IMR-90 (cell line): ENCODE results near the gene GALNT16.

Experiments used
- BHLHE40 ChIP-seq: fragments of 150-350 bp; IDR thresholded peaks from 2 replicates; pipeline ENCODE4 v1.6.1; 2016; ENCODE audit warnings: mild to moderate bottlenecking, low read depth, low read length
- CEBPB ChIP-seq: IDR thresholded peaks from 2 replicates; pipeline ENCODE4 v1.6.1; 2012; ENCODE audit warnings: low read depth, low read length, improper control_type of control experiment
- CHD1 ChIP-seq: IDR thresholded peaks from 2 replicates; pipeline ENCODE4 v1.6.1; 2012; ENCODE audit warnings: low read depth, low read length, improper control_type of control experiment
- CTCF ChIP-seq: conservative IDR thresholded peaks from 2 replicates; pipeline ENCODE4 v1.5.1; 2012; ENCODE audit warnings: mild to moderate bottlenecking, low read depth, low read length, improper control_type of control experiment
- ELK1 ChIP-seq: fragments of 150-350 bp; IDR thresholded peaks from 2 replicates; pipeline ENCODE4 v1.6.1; 2016; ENCODE audit warnings: low read depth, mild to moderate bottlenecking, low read length, moderate library complexity, borderline replicate concordance
- FOS ChIP-seq: fragments of 150-350 bp; IDR thresholded peaks from 2 replicates; pipeline ENCODE4 v1.6.1; 2016; ENCODE audit warnings: low read depth, low read length
- MAFK ChIP-seq: IDR thresholded peaks from 2 replicates; pipeline ENCODE4 v1.6.1; 2012; ENCODE audit warnings: low read depth, low read length, improper control_type of control experiment
- MAZ ChIP-seq: IDR thresholded peaks from 2 replicates; pipeline ENCODE4 v1.6.1; 2012; ENCODE audit warnings: low read depth, mild to moderate bottlenecking, low read length, improper control_type of control experiment, moderate library complexity, borderline replicate concordance
- MXI1 ChIP-seq: IDR thresholded peaks from 2 replicates; pipeline ENCODE4 v1.6.1; 2012; ENCODE audit warnings: low read depth, mild to moderate bottlenecking, low read length, moderate library complexity, borderline replicate concordance
- POLR2A ChIP-seq: IDR thresholded peaks from 2 replicates; pipeline ENCODE4 v1.6.1; 2012; ENCODE audit warnings: mild to moderate bottlenecking, low read depth, low read length
- RAD21 ChIP-seq: IDR thresholded peaks from 2 replicates; pipeline ENCODE4 v1.6.1; 2012; ENCODE audit warnings: low read length, improper control_type of control experiment
- RCOR1 ChIP-seq: IDR thresholded peaks from 2 replicates; pipeline ENCODE4 v1.6.1; 2012; ENCODE audit warnings: mild to moderate bottlenecking, low read length, improper control_type of control experiment; ENCODE audit not compliant: insufficient replicate concordance
- SMC3 ChIP-seq: fragments of 150-350 bp; IDR thresholded peaks from 2 replicates; pipeline ENCODE4 v1.6.1; 2016; ENCODE audit warnings: low read depth, mild to moderate bottlenecking, antibody characterized with exemption, low read length, moderate library complexity
- USF2 ChIP-seq: fragments of 150-350 bp; IDR thresholded peaks from 2 replicates; pipeline ENCODE4 v1.6.1; 2017; ENCODE audit warnings: mild to moderate bottlenecking, antibody characterized with exemption, low read length, low read depth

GRCh38 chr14:69333791-69334337, 73.9 kb downstream of the GALNT16 start:
- TF ChIP-seq CTCF (no peak), BHLHE40 (no peak), SMC3 (no peak), POLR2A (no peak), CEBPB (no peak), USF2 (no peak), RAD21 (no peak), RCOR1 (no peak), CHD1 (no peak), MAZ (no peak), MAFK (no peak), MXI1 (no peak), FOS (no peak), ELK1 (no peak)
